Stimulated activated CD4-positive, alpha-beta T cell treated with anti-CD3 and anti-CD28 coated beads, Interleukin-4, amount 100 ng/mL, for 4 hours (primary cell): ENCODE results near the gene TP73.

Experiments
- DNase-seq, 2 experiments: peaks; one replicate each; pipeline ENCODE4 v3.0.0-alpha.2; 2020

Gene TP73

GRCh38 chr1:3654549-3655281 lies 2.4 kb downstream of the TP73 start:
- DNase-seq, result no peak

GRCh38 chr1:3656450-3657095 lies 4.3 kb downstream of the TP73 start:
- DNase-seq, result no peak

- DNase-seq, result no peak
These were observed 4.8 kb downstream of the TP73 start for GRCh38 chr1:3657096-3657475.

GRCh38 chr1:3657578-3658230 lies 5.4 kb downstream of the TP73 start:
- DNase-seq, result no peak

GRCh38 chr1:3658231-3658615 lies 5.9 kb downstream of the TP73 start:
- no peak for DNase-seq

GRCh38 chr1:3659093-3659492 lies 6.8 kb downstream of the TP73 start:
- DNase-seq, result no peak

GRCh38 chr1:3660704-3661103 lies 8.4 kb downstream of the TP73 start:
- DNase-seq, result no peak

GRCh38 chr1:3661631-3662030 lies 9.3 kb downstream of the TP73 start:
- no peak for DNase-seq

GRCh38 chr1:3662080-3662671 lies 9.9 kb downstream of the TP73 start:
- no peak for DNase-seq

- DNase-seq, result no peak
These were observed 11.8 kb downstream of the TP73 start for GRCh38 chr1:3663999-3664699.

GRCh38 chr1:3664700-3665375 lies 12.5 kb downstream of the TP73 start:
- DNase-seq, result no peak

- no peak for DNase-seq
These were observed 15.8 kb downstream of the TP73 start for GRCh38 chr1:3668148-3668547.

GRCh38 chr1:3668585-3669300 lies 16.4 kb downstream of the TP73 start:
- no peak for DNase-seq

- no peak for DNase-seq
These were observed 17.1 kb downstream of the TP73 start for GRCh38 chr1:3669421-3669821.

GRCh38 chr1:3669971-3670431 lies 17.7 kb downstream of the TP73 start:
- no peak for DNase-seq

GRCh38 chr1:3670823-3671265 lies 18.5 kb downstream of the TP73 start:
- DNase-seq, result no peak

GRCh38 chr1:3671371-3672180 lies 19.3 kb downstream of the TP73 start:
- DNase-seq, result no peak

GRCh38 chr1:3672231-3672970 lies 20.1 kb downstream of the TP73 start:
- DNase-seq, result no peak

- no peak for DNase-seq
These were observed 20.6 kb downstream of the TP73 start for GRCh38 chr1:3672971-3673361.
